Upper lobe of left lung (tissue), 6 donors: ENCODE measurements around the gene MAST4. TPM values are rescaled to one million over a fixed set of nuclear protein-coding genes. Genes with fewer than 3 reads are reported as not detected.
A peak's percentile ranks its signal among the peaks of the same experiment; 100 is the strongest.

Experiments
- ATAC-seq, 2 donors: fragments of 200-7000 bp; cut with Tn5 transposase; one replicate each; pipeline ENCODE4 v1.9.1; 2022; ENCODE audit warnings: mild to moderate bottlenecking in 2 of 2, moderate library complexity in 2 of 2; ENCODE audit not compliant: low FRiP score in 2 of 2
- DNase-seq, 2 donors: peaks; one replicate each; pipeline ENCODE4 v3.0.0-alpha.2; 2019 to 2020
- H3K27ac ChIP-seq, 4 donors: fragments of 200-600 bp; sonication (generic); one replicate each; pipeline ENCODE4 v1.5.1; 2016 to 2019
- H3K27me3 ChIP-seq, 4 donors: fragments of 200-600 bp; sonication (generic); one replicate each; pipeline ENCODE4 v1.5.1; 2017 to 2019
- H3K36me3 ChIP-seq, 4 donors: fragments of 200-600 bp; sonication (generic); one replicate each; pipeline ENCODE4 v1.5.1; 2016 to 2019
- H3K4me1 ChIP-seq, 4 donors: fragments of 200-600 bp; sonication (generic); one replicate each; pipeline ENCODE4 v1.5.1; 2018 to 2019
- H3K4me3 ChIP-seq, 4 donors: fragments of 200-600 bp; sonication (generic); one replicate each; pipeline ENCODE4 v1.5.1; 2017 to 2019; ENCODE audit warnings: mild to moderate bottlenecking in 2 of 4, moderate library complexity in 1 of 4
- H3K9me3 ChIP-seq, 4 donors: fragments of 200-600 bp; sonication (generic); one replicate each; pipeline ENCODE4 v1.5.1; 2018 to 2019
- EP300 ChIP-seq, 4 donors: sonication (generic); formaldehyde crosslinking; IDR thresholded peaks; one replicate each; pipeline ENCODE4 v1.5.1; 2017; ENCODE audit warnings: antibody characterized with exemption in 4 of 4, control low read depth in 2 of 4
- POLR2A ChIP-seq, 4 donors: fragments of 450-650 bp; IDR thresholded peaks; one replicate each; pipeline ENCODE4 v1.5.1; 2016 to 2017; ENCODE audit warnings: antibody characterized with exemption in 4 of 4, mild to moderate bottlenecking in 2 of 4
- POLR2AphosphoS5 ChIP-seq, 2 donors: sonication (generic); formaldehyde crosslinking; IDR thresholded peaks; one replicate each; pipeline ENCODE4 v1.5.1; 2017; ENCODE audit warnings: antibody characterized with exemption in 2 of 2
- WGBS, 2 donors: methylation state at CpG; one replicate each; pipeline ENCODE4 v1.1.5; 2017 to 2018; 5-methylcytosine and 5-hydroxymethylcytosine counted together
- total RNA-seq, 6 donors: library from RNA; depleted of rRNA in 4 of 6; stranded (reverse); fragments of >200 nt in 4 of 6; gene quantifications; one replicate each; pipeline versions ENCODE4 v1.1.0 to v1.2.1, GENCODE V29; 2016 to 2021
- TF ChIP-seq, protein P1 (sequence below), 6 experiments: fragments of 450-650 bp in 4 of 6; fragments of 200-600 bp in 2 of 6; sonication (generic) in 2 of 6; IDR thresholded peaks; one replicate each; pipeline ENCODE4 v1.5.1; 2016 to 2019; ENCODE audit warnings: antibody characterized with exemption in 6 of 6
- donor health status: DM: no; HTN: no; CAD: no; lungs with moderate emphysema.
- donor health status: DM: no; HTN: yes; CAD: no; lungs with severe emphysema.

The MAST4 gene
- total RNA-seq, 6 donors from 2014 or later, result 44.8 to 229 (median 66.4) TPM

DNA sequence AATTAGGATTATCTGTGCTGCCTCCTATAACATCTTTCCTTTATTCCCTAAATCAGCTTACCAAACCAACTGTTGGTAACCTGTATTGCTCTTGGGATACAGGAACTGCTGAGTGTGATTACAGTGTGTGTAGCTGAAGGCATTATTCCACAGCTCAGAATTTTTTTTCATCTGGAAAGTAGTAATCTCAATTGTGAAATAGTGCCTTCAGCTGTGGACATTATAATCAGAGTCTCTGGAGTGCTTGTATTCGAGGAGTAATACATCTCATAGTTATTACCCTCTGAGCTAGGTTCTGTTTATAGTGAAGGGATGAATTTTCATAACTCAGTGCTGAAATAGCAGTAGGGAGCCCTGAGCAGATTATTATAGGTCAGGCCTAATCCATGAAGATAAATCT is 199.5 kb downstream of the MAST4 start:
- no peak for TF ChIP-seq EP300 (IDR thresholded peaks at IDR 0.05)
- no peak for TF ChIP-seq POLR2A (IDR thresholded peaks at IDR 0.05)
- TF ChIP-seq POLR2AphosphoS5 (IDR thresholded peaks at IDR 0.05), result no peak
- TF ChIP-seq, protein P1, sequence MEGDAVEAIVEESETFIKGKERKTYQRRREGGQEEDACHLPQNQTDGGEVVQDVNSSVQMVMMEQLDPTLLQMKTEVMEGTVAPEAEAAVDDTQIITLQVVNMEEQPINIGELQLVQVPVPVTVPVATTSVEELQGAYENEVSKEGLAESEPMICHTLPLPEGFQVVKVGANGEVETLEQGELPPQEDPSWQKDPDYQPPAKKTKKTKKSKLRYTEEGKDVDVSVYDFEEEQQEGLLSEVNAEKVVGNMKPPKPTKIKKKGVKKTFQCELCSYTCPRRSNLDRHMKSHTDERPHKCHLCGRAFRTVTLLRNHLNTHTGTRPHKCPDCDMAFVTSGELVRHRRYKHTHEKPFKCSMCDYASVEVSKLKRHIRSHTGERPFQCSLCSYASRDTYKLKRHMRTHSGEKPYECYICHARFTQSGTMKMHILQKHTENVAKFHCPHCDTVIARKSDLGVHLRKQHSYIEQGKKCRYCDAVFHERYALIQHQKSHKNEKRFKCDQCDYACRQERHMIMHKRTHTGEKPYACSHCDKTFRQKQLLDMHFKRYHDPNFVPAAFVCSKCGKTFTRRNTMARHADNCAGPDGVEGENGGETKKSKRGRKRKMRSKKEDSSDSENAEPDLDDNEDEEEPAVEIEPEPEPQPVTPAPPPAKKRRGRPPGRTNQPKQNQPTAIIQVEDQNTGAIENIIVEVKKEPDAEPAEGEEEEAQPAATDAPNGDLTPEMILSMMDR (IDR thresholded peaks at IDR 0.05), result no peak
- no peaks in the 10 kb centered on the region for H3K9me3 ChIP-seq
- 55 to 64% methylated on average over 1 of the region's 1 CpG for WGBS, 2 donors
- H3K4me1 ChIP-seq, result no peaks in the 10 kb centered on the region
- H3K36me3 ChIP-seq, result no peaks in the 10 kb centered on the region
- ATAC-seq, result no peak
- no peak overlapping the region for H3K27ac ChIP-seq
- no peak overlapping the region for H3K4me3 ChIP-seq
- DNase-seq, result no peak
- H3K27me3 ChIP-seq, result no peaks in the 10 kb centered on the region

- Histone ChIP-seq H3K9me3 (no peaks in the 10 kb centered on the region), H3K27me3 (no peaks in the 10 kb centered on the region), H3K4me3 (no peak overlapping the region), H3K36me3 (no peaks in the 10 kb centered on the region), H3K27ac (no peak overlapping the region), H3K4me1 (no peaks in the 10 kb centered on the region)
- no peak for DNase-seq
- no peak for TF ChIP-seq POLR2A (IDR thresholded peaks at IDR 0.05)
- TF ChIP-seq, protein P1 (IDR thresholded peaks at IDR 0.05), result peak in 1 of 6 experiments; percentile 12
- no peak for ATAC-seq
- 78 to 80% methylated on average over 9 of the region's 9 CpGs for WGBS, 2 donors
Observed at GRCh38 chr5:66796305-66797292, 200.4 kb downstream of the MAST4 start.

GRCh38 chr5:66802941-66803340 is 206.7 kb downstream of the MAST4 start:
- no peak overlapping the region for H3K4me3 ChIP-seq
- ATAC-seq, result no peak
- no peaks in the 10 kb centered on the region for H3K36me3 ChIP-seq
- no peak overlapping the region for H3K27ac ChIP-seq
- 83 to 91% methylated on average over 3 of the region's 3 CpGs for WGBS, 2 donors
- no peak for DNase-seq
- H3K9me3 ChIP-seq, result no peaks in the 10 kb centered on the region
- no peaks in the 10 kb centered on the region for H3K4me1 ChIP-seq
- TF ChIP-seq EP300 (IDR thresholded peaks at IDR 0.05), result no peak
- TF ChIP-seq POLR2A (IDR thresholded peaks at IDR 0.05), result no peak
- TF ChIP-seq, protein P1 (IDR thresholded peaks at IDR 0.05), result no peak
- no peak for TF ChIP-seq POLR2AphosphoS5 (IDR thresholded peaks at IDR 0.05)
- no peaks in the 10 kb centered on the region for H3K27me3 ChIP-seq

DNA sequence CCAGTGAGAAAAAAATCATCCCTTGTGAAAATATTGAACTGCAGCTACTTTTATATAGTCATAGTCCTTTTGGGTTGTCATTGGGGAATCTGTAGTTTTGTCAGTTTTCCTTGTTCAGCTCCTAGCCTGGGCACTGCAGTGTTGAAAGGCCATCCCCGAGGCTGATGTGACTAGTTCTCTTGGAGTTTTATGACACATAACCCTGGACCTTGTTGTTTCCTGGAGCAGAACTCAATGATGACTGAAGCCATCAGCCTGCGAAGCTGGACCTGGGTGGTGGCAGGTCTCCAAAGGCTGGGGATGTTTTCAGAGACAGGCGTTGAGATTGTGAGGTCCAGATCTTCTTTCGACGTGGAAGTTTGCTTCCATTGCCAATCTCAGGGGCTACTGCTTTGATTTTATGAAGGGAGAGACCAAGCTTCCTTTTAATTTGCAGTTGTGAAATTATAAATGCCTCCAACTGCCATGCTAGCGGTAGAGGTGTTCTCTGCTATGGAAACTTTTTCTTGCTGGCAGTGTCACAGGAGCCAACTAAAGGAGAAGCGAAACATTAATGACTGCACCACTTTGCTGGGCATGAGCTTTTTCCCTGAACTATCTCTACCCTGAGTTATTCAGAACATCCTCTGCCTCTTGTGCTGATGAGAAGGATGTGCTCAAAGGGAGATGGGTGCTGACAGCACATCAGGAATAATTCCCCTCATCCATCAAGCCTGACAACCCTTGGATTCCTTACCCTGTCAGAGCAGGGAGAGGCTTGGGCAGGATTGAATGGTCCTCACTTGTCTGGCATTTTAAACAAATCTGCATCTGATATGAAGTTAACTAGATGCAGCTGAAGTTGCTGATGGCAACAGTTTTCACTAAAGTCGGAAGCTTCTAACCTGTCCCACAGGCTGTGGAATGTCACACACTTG is 209.6 kb downstream of the MAST4 start:
- TF ChIP-seq, protein P1 (IDR thresholded peaks at IDR 0.05), result no peak
- TF ChIP-seq EP300 (IDR thresholded peaks at IDR 0.05) (no peak), POLR2AphosphoS5 (IDR thresholded peaks at IDR 0.05) (no peak), POLR2A (IDR thresholded peaks at IDR 0.05) (no peak)
- no peaks in the 10 kb centered on the region for H3K9me3 ChIP-seq
- no peaks in the 10 kb centered on the region for H3K27me3 ChIP-seq
- no peaks in the 10 kb centered on the region for H3K4me1 ChIP-seq
- H3K36me3 ChIP-seq, result no peaks in the 10 kb centered on the region
- 91 to 92% methylated on average over 8 of the region's 8 CpGs for whole genome bisulfite sequencing, 2 donors
- no peak overlapping the region for H3K27ac ChIP-seq
- H3K4me3 ChIP-seq, result no peak overlapping the region
- ATAC-seq (no peak), DNase-seq (no peak)
